Astrocyte (in vitro differentiated cells and primary cell): Measurements from ENCODE around the gene PVALEF. TPM values are rescaled to one million over a fixed set of nuclear protein-coding genes. Genes with fewer than 3 reads are reported as not detected.
"Not testable (repeated sequence)": the region's sequence is repeated elsewhere in the genome, so short reads cannot be mapped to it uniquely, and the experiment has no call there.

Experiments used
- DNase-seq: peaks from one replicate; pipeline ENCODE4 v3.0.0-alpha.2; 2010; ENCODE audit warnings: low read depth
- FAIRE-seq: peaks from 2 replicates; lab custom pipeline; 2011; peaks lifted over from hg19 to GRCh38; lab: Jason Lieb, UNC
- H2AFZ ChIP-seq: 2 replicates; pipeline ENCODE4 v1.6.0; 2012; ENCODE audit warnings: low read depth, low read length, inconsistent platforms
- H3K27ac ChIP-seq: 2 replicates; pipeline ENCODE4 v1.5.1; 2011; ENCODE audit warnings: low read depth, low read length, inconsistent platforms
- H3K27me3 ChIP-seq: 2 replicates; pipeline ENCODE4 v1.6.0; 2011; ENCODE audit warnings: low read length, inconsistent platforms; ENCODE audit not compliant: insufficient read depth
- H3K36me3 ChIP-seq: 2 replicates; pipeline ENCODE4 v1.5.1; 2011; ENCODE audit warnings: low read length, inconsistent platforms; ENCODE audit not compliant: insufficient read depth
- H3K4me1 ChIP-seq: 2 replicates; pipeline ENCODE4 v1.5.1; 2011; ENCODE audit warnings: low read length, inconsistent platforms; ENCODE audit not compliant: insufficient read depth
- H3K4me2 ChIP-seq: 2 replicates; pipeline ENCODE4 v1.6.0; 2012; ENCODE audit warnings: low read length, inconsistent platforms
- H3K4me3 ChIP-seq: 2 replicates; pipeline ENCODE4 v1.5.1; 2011; ENCODE audit warnings: low read depth, mild to moderate bottlenecking, low read length, inconsistent platforms; ENCODE audit not compliant: insufficient read depth
- H3K79me2 ChIP-seq: 2 replicates; pipeline ENCODE4 v1.6.0; 2012; ENCODE audit warnings: mild to moderate bottlenecking, low read length, inconsistent platforms; ENCODE audit not compliant: insufficient read depth
- H3K9ac ChIP-seq: 2 replicates; pipeline ENCODE4 v1.6.0; 2012; ENCODE audit warnings: mild to moderate bottlenecking, low read length, inconsistent platforms
- H3K9me3 ChIP-seq: 2 replicates; pipeline ENCODE4 v1.5.1; 2012; ENCODE audit warnings: low read depth, mild to moderate bottlenecking, low read length, inconsistent platforms; ENCODE audit not compliant: insufficient read depth
- H4K20me1 ChIP-seq: 2 replicates; pipeline ENCODE4 v1.6.0; 2012; ENCODE audit warnings: low read length, inconsistent platforms; ENCODE audit not compliant: insufficient read depth
- H3K27ac Mint-ChIP-seq: one replicate; pipeline ENCODE4 v1.8.0; 2021; ENCODE audit warnings: mild to moderate bottlenecking, mixed read lengths; ENCODE audit not compliant: unreplicated experiment
- H3K27me3 Mint-ChIP-seq: one replicate; pipeline ENCODE4 v1.8.0; 2021; ENCODE audit warnings: low read depth, mixed read lengths; ENCODE audit not compliant: unreplicated experiment
- H3K36me3 Mint-ChIP-seq: one replicate; pipeline ENCODE4 v1.8.0; 2021; ENCODE audit warnings: low read depth, mixed read lengths; ENCODE audit not compliant: unreplicated experiment
- H3K4me1 Mint-ChIP-seq: one replicate; pipeline ENCODE4 v1.8.0; 2021; ENCODE audit warnings: low read depth, mixed read lengths; ENCODE audit not compliant: unreplicated experiment
- H3K4me3 Mint-ChIP-seq: one replicate; pipeline ENCODE4 v1.8.0; 2021; ENCODE audit warnings: mild to moderate bottlenecking, moderate library complexity, mixed read lengths; ENCODE audit not compliant: unreplicated experiment
- H3K9me3 Mint-ChIP-seq: one replicate; pipeline ENCODE4 v1.8.0; 2021; ENCODE audit warnings: mild to moderate bottlenecking, mixed read lengths; ENCODE audit not compliant: unreplicated experiment
- EZH2 ChIP-seq: IDR thresholded peaks from 2 replicates; pipeline ENCODE4 v1.6.1; 2012; ENCODE audit warnings: mild to moderate bottlenecking, low read length, inconsistent platforms; ENCODE audit not compliant: insufficient read depth
- total RNA-seq: library from RNA; stranded (reverse); gene quantifications from 2 replicates; pipeline ENCODE4 v1.2.1, GENCODE V29; 2021
- TF ChIP-seq, protein P1 (sequence below): IDR thresholded peaks from 2 replicates; pipeline ENCODE4 v1.5.1; 2011; ENCODE audit warnings: low read depth, mild to moderate bottlenecking, inconsistent platforms, low read length, moderate library complexity; ENCODE audit not compliant: insufficient read depth

The PVALEF gene
- total RNA-seq, 1 donor from 2014 or later, result not detected

DNA sequence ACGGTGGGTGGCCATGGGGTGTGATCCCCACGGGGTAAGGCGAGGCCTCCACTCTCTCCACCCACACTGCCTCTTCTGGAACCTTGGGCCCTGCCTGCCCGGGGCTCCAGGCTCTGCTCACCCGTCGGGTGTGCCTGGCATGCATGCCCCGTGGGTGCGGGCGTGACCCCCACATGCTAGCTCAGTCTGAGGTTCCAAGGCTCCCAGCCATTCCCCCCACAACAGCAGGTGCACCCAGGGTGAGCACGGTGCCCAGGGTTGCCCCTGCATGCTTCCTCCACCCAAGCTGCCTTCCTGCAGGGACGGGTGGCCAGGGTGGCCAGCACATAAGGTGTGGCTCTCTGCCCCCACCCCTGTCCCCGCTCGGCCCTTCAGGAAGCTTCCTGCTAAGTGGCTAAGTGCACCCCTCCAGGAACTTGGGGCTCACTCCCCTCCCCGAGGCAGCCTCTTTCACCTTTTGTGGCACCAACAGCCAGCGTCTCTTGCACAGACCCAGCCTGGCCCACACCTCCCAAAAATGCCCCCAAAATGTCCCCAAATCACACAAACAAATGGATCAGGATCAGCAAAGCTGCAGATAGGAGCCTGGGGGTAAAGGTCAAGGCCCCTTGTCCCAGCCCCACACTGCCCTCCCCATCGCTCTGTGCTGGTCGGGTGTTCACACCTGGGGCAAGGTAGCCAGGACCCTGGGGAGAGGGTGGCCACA, 21.4 kb upstream of the PVALEF start:
- DNase-seq, result no peak
- Mint-ChIP-seq H3K4me1 (no peaks in the 10 kb centered on the region), H3K9me3 (no peaks in the 10 kb centered on the region), H3K36me3 (peaks cover 2% of the 10 kb centered on the region), H3K27me3 (peaks cover 17% of the 10 kb centered on the region), H3K4me3 (no peak overlapping the region), H3K27ac (no peak overlapping the region)
- Histone ChIP-seq H3K27ac (no peak overlapping the region), H4K20me1 (no peaks in the 10 kb centered on the region), H3K9me3 (no peaks in the 10 kb centered on the region), H3K27me3 (no peaks in the 10 kb centered on the region), H3K9ac (no peak overlapping the region), H3K4me1 (no peaks in the 10 kb centered on the region), H3K4me3 (no peak overlapping the region), H3K79me2 (no peaks in the 10 kb centered on the region), H3K4me2 (no peak overlapping the region), H2AFZ (no peak overlapping the region), H3K36me3 (no peaks in the 10 kb centered on the region)
- TF ChIP-seq EZH2, result no peak
- TF ChIP-seq, protein P1, sequence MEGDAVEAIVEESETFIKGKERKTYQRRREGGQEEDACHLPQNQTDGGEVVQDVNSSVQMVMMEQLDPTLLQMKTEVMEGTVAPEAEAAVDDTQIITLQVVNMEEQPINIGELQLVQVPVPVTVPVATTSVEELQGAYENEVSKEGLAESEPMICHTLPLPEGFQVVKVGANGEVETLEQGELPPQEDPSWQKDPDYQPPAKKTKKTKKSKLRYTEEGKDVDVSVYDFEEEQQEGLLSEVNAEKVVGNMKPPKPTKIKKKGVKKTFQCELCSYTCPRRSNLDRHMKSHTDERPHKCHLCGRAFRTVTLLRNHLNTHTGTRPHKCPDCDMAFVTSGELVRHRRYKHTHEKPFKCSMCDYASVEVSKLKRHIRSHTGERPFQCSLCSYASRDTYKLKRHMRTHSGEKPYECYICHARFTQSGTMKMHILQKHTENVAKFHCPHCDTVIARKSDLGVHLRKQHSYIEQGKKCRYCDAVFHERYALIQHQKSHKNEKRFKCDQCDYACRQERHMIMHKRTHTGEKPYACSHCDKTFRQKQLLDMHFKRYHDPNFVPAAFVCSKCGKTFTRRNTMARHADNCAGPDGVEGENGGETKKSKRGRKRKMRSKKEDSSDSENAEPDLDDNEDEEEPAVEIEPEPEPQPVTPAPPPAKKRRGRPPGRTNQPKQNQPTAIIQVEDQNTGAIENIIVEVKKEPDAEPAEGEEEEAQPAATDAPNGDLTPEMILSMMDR, result no peak
- no peak for FAIRE-seq

DNA sequence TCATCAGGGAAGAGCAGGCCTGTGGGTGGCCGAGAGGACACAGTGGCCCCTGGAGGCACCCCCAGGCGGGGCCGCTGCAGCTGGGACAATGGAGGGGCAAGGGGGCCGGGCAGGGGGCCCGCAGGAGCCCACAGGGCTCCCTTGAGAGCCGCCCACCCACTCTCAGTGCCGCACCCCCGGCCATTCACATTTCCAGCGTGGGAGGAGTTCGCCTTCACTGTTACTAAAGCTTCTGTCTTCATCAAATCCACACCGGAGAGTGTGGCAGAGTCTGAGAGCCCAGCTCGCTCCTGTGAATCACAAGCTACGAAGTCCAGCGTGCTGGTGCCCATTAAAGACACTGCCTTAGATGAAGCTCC, 20.9 kb upstream of the PVALEF start:
- Histone ChIP-seq H3K9ac (no peak overlapping the region), H3K27me3 (no peaks in the 10 kb centered on the region), H3K27ac (no peak overlapping the region), H3K79me2 (no peaks in the 10 kb centered on the region), H3K9me3 (no peaks in the 10 kb centered on the region), H2AFZ (no peak overlapping the region), H3K36me3 (no peaks in the 10 kb centered on the region), H3K4me2 (no peak overlapping the region), H3K4me3 (no peak overlapping the region), H3K4me1 (no peaks in the 10 kb centered on the region), H4K20me1 (no peaks in the 10 kb centered on the region)
- no peak for DNase-seq
- TF ChIP-seq, protein P1, result no peak
- no peak for TF ChIP-seq EZH2
- no peak overlapping the region for H3K4me3 Mint-ChIP-seq
- no peak for FAIRE-seq
- H3K36me3 Mint-ChIP-seq, result peaks cover 2% of the 10 kb centered on the region
- peaks cover 17% of the 10 kb centered on the region for H3K27me3 Mint-ChIP-seq
- no peak overlapping the region for H3K27ac Mint-ChIP-seq
- H3K4me1 Mint-ChIP-seq, result no peaks in the 10 kb centered on the region
- no peaks in the 10 kb centered on the region for H3K9me3 Mint-ChIP-seq

DNA sequence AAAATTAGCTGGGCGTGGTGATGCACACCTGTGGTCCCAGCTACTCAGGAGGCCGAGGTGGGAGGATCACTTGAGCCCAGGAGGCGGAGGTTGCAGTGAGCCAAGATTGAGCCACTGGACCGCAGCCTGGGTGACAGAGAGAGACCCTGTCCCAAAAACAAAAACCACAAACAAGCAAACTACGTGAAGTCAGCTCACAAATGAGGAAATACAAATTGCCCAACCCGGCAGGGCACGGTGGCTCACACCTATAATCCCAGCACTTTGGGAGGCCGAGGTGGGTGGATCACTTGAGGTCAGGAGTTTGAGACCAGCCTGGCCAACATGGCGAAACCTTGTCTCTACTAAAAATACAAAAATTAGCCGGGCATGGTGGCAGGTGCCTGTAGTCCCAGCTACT, 19.1 kb upstream of the PVALEF start:
- H4K20me1 ChIP-seq, H3K4me1 ChIP-seq, H2AFZ ChIP-seq, H3K27ac Mint-ChIP-seq, H3K27me3 ChIP-seq, H3K36me3 ChIP-seq, H3K9ac ChIP-seq, H3K27ac ChIP-seq, H3K9me3 Mint-ChIP-seq, FAIRE-seq, H3K4me1 Mint-ChIP-seq, H3K36me3 Mint-ChIP-seq, H3K4me2 ChIP-seq, DNase-seq, H3K79me2 ChIP-seq, H3K4me3 Mint-ChIP-seq, H3K4me3 ChIP-seq, H3K9me3 ChIP-seq: not testable (repeated sequence)
- H3K27me3 Mint-ChIP-seq, result peaks cover 25% of the 10 kb centered on the region
